ENCODE measurements around the gene WDR4. TPM values are rescaled to one million over a fixed set of nuclear protein-coding genes. Genes with fewer than 3 reads are reported as not detected.
"Not testable (repeated sequence)": the region's sequence is repeated elsewhere in the genome, so short reads cannot be mapped to it uniquely, and the experiment has no call there.

The WDR4 gene
- total RNA-seq, 8 experiments from 2014 or later, result 5.6 to 28.9 (median 10.0) TPM

DNA sequence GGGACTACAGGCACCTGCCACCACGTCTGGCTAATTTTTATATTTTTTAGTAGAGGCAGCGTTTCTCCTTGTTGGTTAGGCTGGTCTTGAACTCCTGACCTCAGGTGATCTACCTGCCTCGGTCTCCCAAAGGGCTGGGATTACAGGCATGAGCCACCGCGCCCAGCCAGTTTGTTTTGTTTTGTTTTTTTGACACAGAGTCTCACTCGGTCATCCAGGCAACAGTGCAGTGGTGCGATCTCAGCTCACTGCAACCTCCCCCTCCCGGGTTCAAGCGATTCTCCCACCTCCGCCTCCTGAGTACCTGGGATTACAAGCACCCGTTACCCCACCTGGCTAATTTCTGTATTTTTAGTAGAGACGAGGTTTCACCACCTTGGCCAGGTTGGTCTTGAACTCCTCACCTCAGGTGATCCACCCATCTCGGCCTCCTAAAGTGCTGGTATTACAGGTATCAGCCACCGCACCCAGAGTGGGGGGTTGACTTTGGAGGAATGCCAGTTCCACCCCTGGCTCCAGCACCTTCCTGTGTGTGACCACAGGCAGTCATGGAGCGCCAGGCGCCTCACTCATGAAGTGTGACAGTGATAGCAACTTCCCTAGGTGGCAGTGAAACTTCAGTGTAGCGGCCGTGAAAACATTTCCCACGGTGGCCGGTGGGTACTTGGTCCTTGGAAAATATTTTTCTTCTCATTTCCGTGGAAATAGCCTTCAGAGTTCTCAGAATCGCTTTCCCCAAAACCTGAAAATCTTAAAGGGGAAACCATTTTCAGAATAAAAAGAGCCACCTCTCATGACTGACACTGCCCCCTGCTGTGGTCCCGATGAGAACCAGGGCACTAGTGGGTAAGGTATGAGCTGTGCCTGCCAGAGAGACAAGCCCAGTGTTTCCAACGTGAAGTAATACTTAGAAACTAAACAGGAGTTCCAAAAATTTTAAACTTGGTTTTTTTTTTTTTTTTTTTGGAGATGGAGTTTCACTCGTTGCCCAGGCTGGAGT is 48.6 kb downstream of the WDR4 start:
- Histone ChIP-seq H3K4me1 (replicated peaks in 1 of 2) (no peaks in the 10 kb centered on the region), H3K27ac (no peak overlapping the region), H3K4me3 (no peak overlapping the region)
- 39 to 93% (median 74%) methylated on average over 2 to 13 of the region's 25 CpGs; no CpG with 5 or more reads in 1 of the 10 experiments for WGBS, 10 experiments
- in situ Hi-C loops (cut with MboI; ENCODE audit: low pct_unique_long_range_greater_than_20kb in 2 of 9, low sequenced_read_pairs in 9 of 9, unreplicated experiment in 9 of 9), result loop anchor here in 1 of 9 experiments (25.0 kb wide), 1 partner anchor 243 kb away; no protein-coding TSS in a partner anchor
- no peak for ATAC-seq (replicated peaks in 6 of 8)

DNA sequence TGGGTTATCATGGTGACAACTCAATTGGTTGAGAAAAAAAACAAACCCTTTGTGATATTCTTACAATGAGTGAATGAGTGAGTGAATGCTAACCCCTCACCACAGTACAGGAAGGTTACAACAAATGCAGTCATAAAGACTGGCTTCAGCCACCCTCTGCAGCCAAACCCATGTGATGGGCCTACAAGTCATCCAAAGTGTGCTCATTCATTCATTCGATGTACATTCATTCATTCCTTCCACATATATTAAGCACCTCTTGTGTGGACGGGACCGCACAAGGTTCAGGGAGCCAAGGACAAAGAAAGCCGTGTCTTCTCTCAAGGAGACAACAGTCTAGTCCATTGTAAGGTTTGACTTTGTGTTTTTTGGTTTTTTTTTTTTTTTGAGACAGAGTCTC is 49.4 kb downstream of the WDR4 start:
- ATAC-seq (replicated peaks in 6 of 8), result no peak
- in situ Hi-C loops (cut with MboI; ENCODE audit: low pct_unique_long_range_greater_than_20kb in 2 of 9, low sequenced_read_pairs in 9 of 9, unreplicated experiment in 9 of 9), result loop anchor here in 1 of 9 experiments (25.0 kb wide), 1 partner anchor 243 kb away; no protein-coding TSS in a partner anchor
- no peak overlapping the region for H3K4me3 ChIP-seq
- H3K4me1 ChIP-seq (replicated peaks in 1 of 2), result no peaks in the 10 kb centered on the region
- H3K27ac ChIP-seq, result no peak overlapping the region
- WGBS, 10 experiments, result 40 to 100% (median 88%) methylated on average over 1 to 4 of the region's 4 CpGs; no CpG with 5 or more reads in 2 of the 10 experiments

DNA sequence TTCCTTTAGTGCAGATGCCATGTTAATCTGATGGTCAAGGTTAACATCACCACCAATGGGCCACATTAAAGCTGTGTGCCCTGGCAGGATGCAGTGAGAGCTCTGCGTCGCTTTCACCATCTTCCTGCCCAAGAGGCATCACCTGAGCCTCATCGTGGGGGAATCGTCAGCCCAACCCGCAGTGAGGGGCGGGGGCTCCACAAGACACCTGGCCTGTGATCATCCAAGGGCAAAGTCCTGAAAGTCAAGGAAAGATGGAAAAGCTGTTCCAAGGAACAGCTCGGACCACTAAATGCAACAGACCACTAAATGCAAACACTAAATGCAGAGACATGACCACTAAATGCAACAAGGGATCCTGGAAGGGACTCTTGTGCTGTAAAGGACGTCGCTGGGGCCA is 49.9 kb downstream of the WDR4 start:
- H3K4me3 ChIP-seq, result no peak overlapping the region
- H3K27ac ChIP-seq, result no peak overlapping the region
- no peak for ATAC-seq (replicated peaks in 6 of 8)
- H3K4me1 ChIP-seq (replicated peaks in 1 of 2), result no peaks in the 10 kb centered on the region
- in situ Hi-C loops (cut with MboI; ENCODE audit: low pct_unique_long_range_greater_than_20kb in 2 of 9, low sequenced_read_pairs in 9 of 9, unreplicated experiment in 9 of 9), result loop anchor here in 1 of 9 experiments (25.0 kb wide), 1 partner anchor 242 kb away; no protein-coding TSS in a partner anchor
- WGBS, 10 experiments, result 47 to 100% (median 80%) methylated on average over 1 to 7 of the region's 9 CpGs; no CpG with 5 or more reads in 3 of the 10 experiments

DNA sequence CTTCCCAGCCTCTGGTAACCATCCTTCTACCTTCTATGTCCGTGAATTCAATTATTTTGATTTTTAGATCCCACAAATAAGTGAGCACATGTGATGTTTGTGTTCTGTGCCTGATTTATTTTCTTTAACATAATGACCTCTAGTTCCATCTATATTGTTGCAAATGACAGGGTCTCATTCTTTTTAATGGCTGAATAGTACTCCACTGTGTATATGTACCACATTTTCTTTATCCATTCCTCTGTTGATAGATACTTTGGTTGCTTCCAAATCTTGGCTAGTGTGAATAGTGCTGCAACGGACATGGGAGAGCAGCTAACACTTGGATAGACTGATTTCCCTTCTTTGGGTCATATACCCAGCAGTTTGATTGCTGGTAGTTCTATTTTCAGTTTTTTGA is 51.8 kb downstream of the WDR4 start:
- in situ Hi-C loops (cut with MboI; ENCODE audit: low pct_unique_long_range_greater_than_20kb in 2 of 9, low sequenced_read_pairs in 9 of 9, unreplicated experiment in 9 of 9), result loop anchor here in 1 of 9 experiments (25.0 kb wide), 1 partner anchor 240 kb away; no protein-coding TSS in a partner anchor
- ATAC-seq (replicated peaks in 6 of 8), result no peak
- WGBS, 10 experiments, result 0 to 75% (median 50%) methylated on average over 1 to 2 of the region's 2 CpGs; no CpG with 5 or more reads in 3 of the 10 experiments
- no peaks in the 10 kb centered on the region for H3K4me1 ChIP-seq (replicated peaks in 1 of 2)
- H3K27ac ChIP-seq, result no peak overlapping the region
- H3K4me3 ChIP-seq, result no peak overlapping the region

DNA sequence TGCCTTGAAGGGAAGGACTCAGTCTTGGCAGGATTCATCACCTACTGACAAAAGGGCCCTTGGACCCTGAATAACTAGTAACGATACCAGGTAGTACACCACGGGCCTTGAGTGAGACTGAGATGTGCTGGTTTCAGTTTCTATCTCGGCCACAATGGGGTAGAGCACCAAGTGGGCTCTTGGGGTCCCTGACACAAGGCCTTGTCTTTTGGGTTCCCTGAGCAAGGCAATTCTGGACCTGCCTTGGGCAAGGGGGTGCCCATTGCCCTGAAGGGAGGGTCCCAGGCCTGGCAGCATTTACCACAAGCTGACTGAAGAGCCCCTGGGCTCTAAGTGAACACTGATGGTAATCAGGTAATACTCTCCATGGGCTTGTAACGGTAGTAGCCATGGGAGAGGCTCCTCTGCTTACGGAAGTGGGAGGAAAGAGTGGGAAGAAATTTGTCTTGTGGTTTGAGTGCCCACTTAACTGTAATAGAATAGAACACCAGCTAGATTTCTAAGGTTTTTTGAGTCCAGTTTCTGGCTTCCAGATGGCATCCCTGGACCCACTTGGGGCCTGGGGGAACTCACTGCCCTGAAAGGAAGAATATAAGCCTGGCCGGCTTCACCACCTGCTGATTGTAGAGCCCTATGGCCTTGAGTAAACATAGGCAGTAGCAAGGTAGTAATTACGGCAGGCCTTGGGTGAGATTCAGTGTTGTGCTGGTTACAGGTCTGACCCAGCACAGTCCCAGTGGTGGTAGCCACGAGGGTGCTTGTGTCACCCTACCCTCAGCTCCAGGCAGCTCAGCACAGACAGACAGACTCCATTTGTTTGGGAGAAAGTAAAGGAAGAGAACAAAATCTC is 58.5 kb downstream of the WDR4 start:
- ATAC-seq (replicated peaks in 6 of 8), result no peak
- Histone ChIP-seq H3K4me1 (replicated peaks in 1 of 2) (peaks cover 0 to 2% of the 10 kb centered on the region in 2 donors), H3K27ac (no peak overlapping the region), H3K4me3 (no peak overlapping the region)
- WGBS, 10 experiments, result 20 to 93% (median 83%) methylated on average over 1 to 4 of the region's 8 CpGs; no CpG with 5 or more reads in 3 of the 10 experiments
- in situ Hi-C loops (cut with MboI; ENCODE audit: low pct_unique_long_range_greater_than_20kb in 2 of 9, low sequenced_read_pairs in 9 of 9, unreplicated experiment in 9 of 9), result loop anchor here in 2 of 9 experiments (25.0 kb wide), 2 partner anchors 209 to 234 kb away; no protein-coding TSS in a partner anchor

DNA sequence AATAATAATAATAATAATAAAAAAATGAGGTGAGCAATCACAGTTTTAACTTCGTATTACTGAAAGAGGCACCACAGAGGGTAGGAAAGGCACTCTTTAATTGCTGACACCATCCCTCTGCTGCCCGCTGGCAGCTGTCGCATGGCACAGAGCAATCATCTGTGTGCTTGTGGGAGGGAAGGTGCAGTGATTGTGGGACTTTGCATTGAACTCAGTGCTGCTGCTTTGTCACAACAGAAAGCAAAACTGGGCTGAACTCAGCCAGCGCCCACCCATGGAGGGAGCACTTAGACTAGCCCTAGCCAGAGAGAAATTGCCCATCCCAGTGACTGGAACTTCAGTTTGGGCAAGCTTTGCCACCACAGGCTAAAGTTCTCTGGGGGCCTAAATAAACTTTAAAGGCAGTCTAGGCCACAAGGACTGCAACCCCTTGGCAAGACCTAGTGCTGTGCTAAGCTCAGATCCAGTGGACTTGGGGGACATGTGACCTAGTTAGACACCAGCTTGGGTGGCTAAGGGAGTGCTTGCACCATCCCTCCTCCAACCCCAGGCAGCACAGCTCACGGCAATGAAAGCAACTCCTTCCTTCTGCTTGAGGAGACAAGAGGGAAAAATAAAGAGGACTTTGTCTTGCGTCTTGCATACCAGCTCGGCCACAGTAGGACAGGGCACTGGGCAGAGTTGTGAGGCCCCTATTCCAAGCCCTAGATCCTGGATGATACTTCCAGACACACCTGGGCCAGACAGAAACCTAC is 59.3 kb downstream of the WDR4 start:
- in situ Hi-C loops (cut with MboI; ENCODE audit: low pct_unique_long_range_greater_than_20kb in 2 of 9, low sequenced_read_pairs in 9 of 9, unreplicated experiment in 9 of 9), result loop anchor here in 2 of 9 experiments (25.0 kb wide), 2 partner anchors 208 to 233 kb away; no protein-coding TSS in a partner anchor
- H3K4me3 ChIP-seq, result no peak overlapping the region

DNA sequence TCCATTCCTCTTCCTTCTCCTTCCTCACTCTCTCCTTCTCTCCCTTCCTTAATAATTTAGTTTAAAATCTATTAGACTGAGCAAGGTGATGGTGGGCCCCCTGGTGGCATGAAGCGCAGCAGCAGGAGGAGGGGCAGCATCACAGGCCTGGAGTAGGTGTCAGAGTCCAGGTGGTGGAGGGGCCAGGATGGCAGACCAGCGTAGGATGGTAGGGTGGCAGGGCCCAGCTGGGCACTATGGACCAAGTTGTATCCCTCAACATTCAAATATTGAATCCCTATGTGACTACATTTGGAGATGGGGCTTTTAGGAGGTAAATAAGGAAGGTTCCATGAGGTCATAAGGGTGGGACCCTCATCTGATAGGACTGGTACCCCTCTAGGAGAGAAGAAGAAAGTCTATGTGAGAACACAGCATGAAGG is 61.0 kb downstream of the WDR4 start:
- in situ Hi-C loops (cut with MboI; ENCODE audit: low pct_unique_long_range_greater_than_20kb in 2 of 9, low sequenced_read_pairs in 9 of 9, unreplicated experiment in 9 of 9), result loop anchor here in 2 of 9 experiments (25.0 kb wide), 2 partner anchors 206 to 231 kb away; no protein-coding TSS in a partner anchor
- peak in 3 of 8 experiments; percentile 88 to 92 (median 89) for ATAC-seq (replicated peaks in 6 of 8)
- WGBS, 10 experiments, result 0 to 61% (median 50%) methylated on average over 1 to 2 of the region's 2 CpGs; no CpG with 5 or more reads in 5 of the 10 experiments

More for the DNA sequence above, 59.3 kb downstream of the WDR4 start:
- no peak for ATAC-seq (replicated peaks in 6 of 8)
- WGBS, 10 experiments, result 39 to 98% (median 74%) methylated on average over 1 to 6 of the region's 7 CpGs; no CpG with 5 or more reads in 1 of the 10 experiments
- no peak overlapping the region for H3K27ac ChIP-seq
- peaks cover 0 to 2% of the 10 kb centered on the region in 2 donors for H3K4me1 ChIP-seq (replicated peaks in 1 of 2)

DNA sequence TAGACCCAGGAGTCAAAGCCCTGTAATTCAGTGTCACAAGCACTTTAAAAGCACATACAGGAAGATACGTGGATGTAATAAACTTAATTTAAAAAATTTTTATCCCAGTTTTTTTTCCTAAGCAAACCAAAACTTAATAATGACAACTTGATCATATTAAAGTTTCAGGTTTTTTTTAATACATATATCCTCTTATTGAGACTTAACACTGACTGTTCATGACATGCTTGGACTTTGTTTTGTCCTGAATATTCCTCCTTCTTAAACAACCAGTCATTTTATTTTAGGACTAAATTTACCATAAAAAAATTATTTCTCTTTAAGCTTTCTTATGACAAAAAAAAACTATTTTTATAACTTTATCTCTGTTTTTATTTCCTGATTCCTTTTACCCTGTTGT is 64.1 kb downstream of the WDR4 start:
- no peak overlapping the region for H3K27ac ChIP-seq
- in situ Hi-C loops (cut with MboI; ENCODE audit: low pct_unique_long_range_greater_than_20kb in 2 of 9, low sequenced_read_pairs in 9 of 9, unreplicated experiment in 9 of 9), result loop anchor here in 2 of 9 experiments (25.0 kb wide), 2 partner anchors 203 to 228 kb away; no protein-coding TSS in a partner anchor
- WGBS, 10 experiments, result 0 to 100% (median 42%) methylated on average over 1 of the region's 1 CpG; no CpG with 5 or more reads in 1 of the 10 experiments
- H3K4me1 ChIP-seq (replicated peaks in 1 of 2), result peaks cover 2 to 4% of the 10 kb centered on the region in 2 donors
- H3K4me3 ChIP-seq, result no peak overlapping the region
- no peak for ATAC-seq (replicated peaks in 6 of 8)

More for the DNA sequence above, 61.0 kb downstream of the WDR4 start:
- peaks cover 0 to 2% of the 10 kb centered on the region in 2 donors for H3K4me1 ChIP-seq (replicated peaks in 1 of 2)
- H3K4me3 ChIP-seq, result no peak overlapping the region
- H3K27ac ChIP-seq, result no peak overlapping the region

DNA sequence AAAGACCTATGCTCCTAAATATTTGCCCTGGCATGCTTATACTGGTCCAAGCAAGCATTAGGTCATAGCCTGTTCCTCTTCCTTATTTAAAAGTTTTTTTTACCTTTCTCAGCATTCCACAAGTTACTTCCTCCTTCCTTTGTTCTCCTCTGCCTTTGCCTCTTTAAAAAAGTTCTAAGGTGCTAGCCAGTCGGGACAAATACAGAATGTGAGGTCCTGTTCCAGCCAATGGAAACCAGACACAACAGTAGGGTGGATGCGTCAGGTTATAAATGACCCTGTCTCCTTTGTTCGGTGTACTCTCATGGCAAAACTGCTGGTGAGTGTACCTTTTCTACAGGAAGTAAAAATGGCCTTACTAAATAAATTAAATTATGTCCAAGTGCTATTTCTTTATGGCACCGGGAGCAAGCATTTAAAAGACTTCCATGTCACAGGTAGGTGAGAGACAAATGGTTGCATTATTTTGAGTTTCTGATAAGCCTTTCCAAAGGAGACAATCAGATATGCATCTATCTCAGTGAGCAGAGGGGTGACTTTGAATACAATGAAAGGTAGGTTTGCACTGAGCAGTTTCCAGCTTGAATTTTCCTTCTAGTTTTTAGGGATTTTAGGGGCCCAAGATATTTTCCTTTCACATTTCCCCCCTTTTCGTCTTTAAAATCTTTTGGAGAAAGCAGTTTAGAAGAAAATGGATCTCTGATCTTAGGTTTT is 66.7 kb downstream of the WDR4 start:
- in situ Hi-C loops (cut with MboI; ENCODE audit: low pct_unique_long_range_greater_than_20kb in 2 of 9, low sequenced_read_pairs in 9 of 9, unreplicated experiment in 9 of 9), result loop anchor here in 2 of 9 experiments (25.0 kb wide), 2 partner anchors 200 to 225 kb away; no protein-coding TSS in a partner anchor

DNA sequence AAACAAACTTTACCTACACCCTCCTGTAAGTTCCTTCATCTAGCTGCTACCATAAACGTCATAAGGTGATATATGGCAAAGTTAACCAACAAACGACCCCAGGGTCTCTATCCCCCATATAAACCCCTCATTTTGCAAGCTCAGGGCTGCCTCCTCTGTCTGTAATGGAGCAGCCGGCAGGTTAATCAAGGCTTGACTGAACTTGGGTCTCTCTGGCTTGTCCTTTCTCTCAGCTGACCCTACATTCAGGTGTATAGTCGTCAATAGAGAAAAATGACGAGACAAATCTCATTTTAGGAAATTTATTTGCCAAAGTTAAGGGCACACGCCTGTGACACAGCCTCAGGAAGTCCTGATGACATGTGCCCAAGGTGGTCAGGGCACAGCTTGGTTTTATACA is 67.4 kb downstream of the WDR4 start:
- Histone ChIP-seq H3K4me3 (no peak overlapping the region), H3K27ac (no peak overlapping the region), H3K4me1 (replicated peaks in 1 of 2) (peaks cover 11 to 23% of the 10 kb centered on the region in 2 donors)
- 0 to 100% (median 55%) methylated on average over 1 to 5 of the region's 6 CpGs; no CpG with 5 or more reads in 2 of the 10 experiments for WGBS, 10 experiments
- no peak for ATAC-seq (replicated peaks in 6 of 8)
- in situ Hi-C loops (cut with MboI; ENCODE audit: low pct_unique_long_range_greater_than_20kb in 2 of 9, low sequenced_read_pairs in 9 of 9, unreplicated experiment in 9 of 9), result loop anchor here in 2 of 9 experiments (25.0 kb wide), 2 partner anchors 200 to 225 kb away; no protein-coding TSS in a partner anchor

More for the DNA sequence above, 66.7 kb downstream of the WDR4 start:
- ATAC-seq (replicated peaks in 6 of 8); H3K27ac ChIP-seq; H3K4me3 ChIP-seq: not testable (repeated sequence)
- 29 to 84% (median 66%) methylated on average over 1 to 5 of the region's 5 CpGs; no CpG with 5 or more reads in 1 of the 10 experiments for WGBS, 10 experiments
- H3K4me1 ChIP-seq (replicated peaks in 1 of 2), result peaks cover 12 to 23% of the 10 kb centered on the region in 2 donors
